Nephron progenitor cell (in vitro differentiated cells): ENCODE results near the gene LCN15.

ENCODE experiments used
- DNase-seq: peaks from one replicate; pipeline ENCODE4 v3.0.0; 2021
- H3K27ac Mint-ChIP-seq: 2 replicates; pipeline ENCODE4 v1.8.0; 2021; ENCODE audit warnings: mild to moderate bottlenecking, moderate library complexity, mixed read lengths
- H3K27me3 Mint-ChIP-seq: 2 replicates; pipeline ENCODE4 v1.8.0; 2021; ENCODE audit warnings: mild to moderate bottlenecking, low read depth, mixed read lengths; ENCODE audit not compliant: poor library complexity
- H3K36me3 Mint-ChIP-seq: 2 replicates; pipeline ENCODE4 v1.8.0; 2021; ENCODE audit warnings: low read depth, mixed read lengths
- H3K4me1 Mint-ChIP-seq: 2 replicates; pipeline ENCODE4 v1.8.0; 2021; ENCODE audit warnings: mixed read lengths
- H3K4me3 Mint-ChIP-seq: 2 replicates; pipeline ENCODE4 v1.8.0; 2021; ENCODE audit warnings: mild to moderate bottlenecking, moderate library complexity, mixed read lengths
- H3K9me3 Mint-ChIP-seq: 2 replicates; pipeline ENCODE4 v1.8.0; 2021; ENCODE audit warnings: mild to moderate bottlenecking, moderate library complexity, mixed read lengths
- CTCF ChIP-seq: fragments of 200-600 bp; sonication (generic); IDR thresholded peaks from 2 replicates; pipeline ENCODE4 v1.5.0; 2021; ENCODE audit warnings: antibody characterized with exemption

The LCN15 gene

DNA sequence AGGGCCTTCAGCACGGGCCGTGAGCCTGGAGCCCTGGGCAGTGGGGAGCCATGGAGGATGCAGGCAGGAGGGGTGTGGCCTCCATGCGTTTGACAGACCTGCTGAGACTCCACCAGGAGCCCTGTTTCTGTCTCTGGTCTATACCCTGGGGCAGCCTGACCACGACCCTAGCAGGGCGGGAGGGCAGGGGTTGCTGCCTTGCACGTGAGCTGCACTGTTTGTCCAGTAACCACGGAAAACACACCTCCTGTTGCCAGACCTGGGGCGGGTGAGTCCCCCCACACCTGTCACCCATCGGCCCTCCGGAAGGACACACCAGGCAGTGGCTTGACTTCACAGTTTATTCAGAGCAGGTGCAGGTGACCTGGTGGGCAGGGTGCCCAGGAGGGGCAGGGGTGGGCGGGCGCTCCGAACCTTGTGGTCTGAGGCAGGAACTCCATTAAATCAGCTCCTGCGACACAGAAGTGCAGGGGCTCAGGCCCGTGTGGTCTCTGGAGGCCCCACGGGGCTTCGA lies 10.2 kb downstream of the LCN15 start:
- peaks cover 7% of the 10 kb centered on the region for H3K36me3 Mint-ChIP-seq
- no peak for TF ChIP-seq CTCF
- H3K4me3 Mint-ChIP-seq = no peak overlapping the region
- no peak for DNase-seq
- no peak overlapping the region for H3K27ac Mint-ChIP-seq
- peaks cover 39% of the 10 kb centered on the region for H3K9me3 Mint-ChIP-seq
- peaks cover 28% of the 10 kb centered on the region for H3K27me3 Mint-ChIP-seq
- no peaks in the 10 kb centered on the region for H3K4me1 Mint-ChIP-seq

- Mint-ChIP-seq H3K9me3 (peaks cover 39% of the 10 kb centered on the region), H3K27ac (no peak overlapping the region), H3K4me3 (no peak overlapping the region), H3K27me3 (peaks cover 28% of the 10 kb centered on the region), H3K36me3 (peaks cover 7% of the 10 kb centered on the region), H3K4me1 (no peaks in the 10 kb centered on the region)
- no peak for TF ChIP-seq CTCF
- no peak for DNase-seq
Observed at GRCh38 chr9:136753371-136754058, 10.8 kb downstream of the LCN15 start.

DNA sequence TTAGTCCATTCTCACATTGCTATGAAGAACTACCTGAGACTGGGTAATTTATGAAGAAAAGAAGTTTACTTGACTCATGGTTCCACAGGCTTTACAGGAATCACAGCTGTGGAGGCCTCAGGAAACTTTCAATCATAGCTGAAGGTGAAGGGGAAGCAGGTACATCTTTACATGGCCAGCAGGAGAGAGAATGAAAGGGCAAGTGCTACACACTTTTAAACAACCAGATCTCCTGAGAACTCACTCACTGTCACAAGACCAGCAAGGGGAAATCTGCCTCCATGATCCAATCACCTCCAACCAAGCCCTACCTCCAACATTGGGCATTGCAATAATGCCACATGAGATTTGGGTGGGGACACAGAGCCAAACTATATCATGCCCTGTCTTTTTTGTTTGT lies 12.5 kb downstream of the LCN15 start:
- Mint-ChIP-seq H3K27me3 (peaks cover 28% of the 10 kb centered on the region), H3K4me3 (no peak overlapping the region), H3K27ac (no peak overlapping the region), H3K4me1 (no peaks in the 10 kb centered on the region), H3K36me3 (peaks cover 7% of the 10 kb centered on the region), H3K9me3 (peaks cover 39% of the 10 kb centered on the region)
- no peak for DNase-seq
- no peak for TF ChIP-seq CTCF

DNA sequence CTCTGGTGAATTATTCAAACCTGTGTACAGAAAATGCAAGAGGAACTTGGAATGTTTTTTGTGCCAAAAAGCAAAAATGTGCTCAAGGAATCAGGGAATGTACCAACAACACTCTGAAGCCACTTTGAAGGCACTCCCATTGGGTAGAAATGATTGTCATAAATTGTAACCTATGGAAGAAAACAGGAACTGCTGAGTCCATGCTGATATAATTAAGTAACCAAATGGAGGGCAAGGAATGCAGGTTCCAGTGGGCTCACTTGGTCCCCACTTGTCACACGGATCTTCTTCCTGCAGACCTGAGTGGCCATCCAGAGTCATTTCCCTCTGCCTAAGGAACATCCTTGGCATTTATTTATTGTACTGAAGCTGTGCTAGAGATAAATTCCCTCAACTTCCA lies 13.1 kb downstream of the LCN15 start:
- TF ChIP-seq CTCF = no peak
- Mint-ChIP-seq H3K4me3 (no peak overlapping the region), H3K36me3 (peaks cover 7% of the 10 kb centered on the region), H3K9me3 (peaks cover 35% of the 10 kb centered on the region), H3K27ac (no peak overlapping the region), H3K27me3 (peaks cover 28% of the 10 kb centered on the region), H3K4me1 (no peaks in the 10 kb centered on the region)
- DNase-seq = no peak

DNA sequence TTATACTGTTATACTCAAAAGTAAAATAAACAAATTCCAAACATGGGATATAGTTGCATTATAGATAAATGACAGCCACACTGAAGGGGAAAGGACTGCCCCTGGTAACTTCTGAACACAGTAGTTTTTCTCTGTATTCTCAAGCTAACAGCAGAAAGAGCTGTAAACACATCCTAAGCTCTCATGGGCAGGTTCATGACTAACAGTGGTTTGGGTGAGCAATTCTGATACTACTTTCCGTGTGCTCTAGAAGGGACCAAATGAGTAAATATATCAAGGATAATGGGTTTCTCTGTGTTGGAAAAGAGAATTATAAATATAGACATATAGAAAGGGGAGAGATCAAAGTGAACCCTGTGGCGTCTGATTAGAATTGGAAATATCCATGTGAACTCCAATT lies 13.8 kb downstream of the LCN15 start:
- Mint-ChIP-seq H3K27me3 (peaks cover 25% of the 10 kb centered on the region), H3K4me3 (no peak overlapping the region), H3K36me3 (peaks cover 7% of the 10 kb centered on the region), H3K4me1 (no peaks in the 10 kb centered on the region), H3K27ac (no peak overlapping the region), H3K9me3 (peaks cover 28% of the 10 kb centered on the region)
- no peak for TF ChIP-seq CTCF
- DNase-seq = no peak
